Ascending aorta (tissue), 2 donors: ENCODE results near the gene GRIP1. TPM values are rescaled to one million over a fixed set of nuclear protein-coding genes. Genes with fewer than 3 reads are reported as not detected.
"Not testable (repeated sequence)": the region's sequence is repeated elsewhere in the genome, so short reads cannot be mapped to it uniquely, and the experiment has no call there.

Experiments used
- DNase-seq, 2 donors: peaks; one replicate each; pipeline ENCODE4 v3.0.0-alpha.2; 2019; ENCODE audit warnings: low spot score in 2 of 2
- H3K27ac ChIP-seq, 2 donors: fragments of 200-600 bp; sonication (generic); one replicate each; pipeline ENCODE4 v1.5.1; 2016 to 2017; ENCODE audit warnings: mild to moderate bottlenecking in 1 of 2
- H3K27me3 ChIP-seq: fragments of 200-600 bp; sonication (generic); one replicate; pipeline ENCODE4 v1.5.1; 2017
- H3K36me3 ChIP-seq, 2 donors: fragments of 200-600 bp; sonication (generic); one replicate each; pipeline ENCODE4 v1.5.1; 2016
- H3K4me1 ChIP-seq, 2 donors: fragments of 200-600 bp; sonication (generic); one replicate each; pipeline ENCODE4 v1.5.1; 2016 to 2017; ENCODE audit warnings: mild to moderate bottlenecking in 1 of 2
- H3K4me3 ChIP-seq, 2 donors: fragments of 200-600 bp; sonication (generic); one replicate each; pipeline ENCODE4 v1.5.1; 2016 to 2017; ENCODE audit warnings: mild to moderate bottlenecking in 1 of 2
- H3K9me3 ChIP-seq, 2 donors: fragments of 200-600 bp; sonication (generic); one replicate each; pipeline ENCODE4 v1.5.1; 2016
- CTCF ChIP-seq, 3 experiments: fragments of 200-600 bp in 2 of 3; fragments of 450-650 bp in 1 of 3; sonication (generic) in 2 of 3; IDR thresholded peaks; one replicate each; pipeline ENCODE4 v1.5.1; 2016 to 2019; ENCODE audit warnings: antibody characterized with exemption in 3 of 3, mild to moderate bottlenecking in 1 of 3, moderate library complexity in 1 of 3
- intact Hi-C: fragments of 100-400 bp; cut with DNase I; formaldehyde crosslinking; loops from one replicate; pipeline ENCODE4 v1.15.1; 2023
- total RNA-seq: library from RNA; depleted of rRNA; stranded (reverse); fragments of >200 nt; gene quantifications from one replicate; pipeline ENCODE4 v1.1.0, GENCODE V29; 2016

Gene GRIP1
- total RNA-seq, 1 donor from 2014 or later, result not detected

- H3K27ac ChIP-seq, result no peak overlapping the region
- no peaks in the 10 kb centered on the region for H3K36me3 ChIP-seq
- no peak overlapping the region for H3K4me3 ChIP-seq
- no peak for TF ChIP-seq CTCF (IDR thresholded peaks at IDR 0.05)
- no peaks in the 10 kb centered on the region for H3K27me3 ChIP-seq
- H3K9me3 ChIP-seq, result no peaks in the 10 kb centered on the region
- no peak for DNase-seq
- intact Hi-C loops, result no loop called here
- no peaks in the 10 kb centered on the region for H3K4me1 ChIP-seq
Observed at GRCh38 chr12:66500091-66500490, 178.8 kb downstream of the GRIP1 start.

DNA sequence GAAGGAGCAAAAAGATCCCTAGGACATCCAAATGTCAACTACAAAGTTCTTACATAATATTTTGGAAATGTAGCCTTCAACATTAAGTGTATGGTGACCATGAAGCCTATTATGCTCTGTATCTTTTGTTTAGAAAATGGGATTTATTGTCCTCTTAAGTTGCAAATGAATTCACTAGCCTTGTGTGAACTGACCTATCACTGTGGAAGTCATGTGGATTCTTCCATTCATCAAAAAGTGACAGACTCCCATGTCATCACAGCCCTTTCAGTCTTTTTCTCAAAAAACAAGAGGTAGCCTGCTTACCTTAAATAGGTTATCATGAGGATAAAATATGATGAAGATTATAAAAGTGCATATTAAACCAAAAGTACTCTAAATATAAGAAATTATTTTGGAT lies 179.9 kb downstream of the GRIP1 start:
- H3K4me3 ChIP-seq, result no peak overlapping the region
- H3K27me3 ChIP-seq, result no peaks in the 10 kb centered on the region
- H3K4me1 ChIP-seq, result no peaks in the 10 kb centered on the region
- no peaks in the 10 kb centered on the region for H3K9me3 ChIP-seq
- DNase-seq, result no peak
- TF ChIP-seq CTCF (IDR thresholded peaks at IDR 0.05), result no peak
- intact Hi-C loops, result no loop called here
- H3K27ac ChIP-seq, result no peak overlapping the region
- H3K36me3 ChIP-seq, result no peaks in the 10 kb centered on the region

DNA sequence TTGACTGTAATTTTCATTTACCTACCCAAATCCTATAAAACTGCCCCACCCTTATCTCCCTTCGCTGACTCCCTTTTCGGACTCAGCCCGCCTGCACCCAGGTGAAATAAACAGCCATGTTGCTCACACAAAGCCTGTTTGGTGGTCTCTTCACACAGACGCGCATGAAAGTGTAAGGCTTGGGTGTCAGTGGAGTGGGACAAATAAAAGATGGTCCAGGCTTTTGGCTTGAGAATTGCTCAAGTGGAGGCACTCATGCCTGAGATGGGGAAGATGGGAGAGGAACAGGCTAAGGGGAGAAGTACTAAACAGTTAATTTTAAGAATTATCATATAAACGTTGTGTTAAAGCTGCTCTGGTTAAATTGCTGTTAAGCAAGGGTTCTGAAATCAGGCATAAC lies 180.8 kb downstream of the GRIP1 start:
- H3K27me3 ChIP-seq, H3K9me3 ChIP-seq, H3K36me3 ChIP-seq, H3K27ac ChIP-seq, H3K4me3 ChIP-seq, H3K4me1 ChIP-seq, DNase-seq, intact Hi-C loops: not testable (repeated sequence)

DNA sequence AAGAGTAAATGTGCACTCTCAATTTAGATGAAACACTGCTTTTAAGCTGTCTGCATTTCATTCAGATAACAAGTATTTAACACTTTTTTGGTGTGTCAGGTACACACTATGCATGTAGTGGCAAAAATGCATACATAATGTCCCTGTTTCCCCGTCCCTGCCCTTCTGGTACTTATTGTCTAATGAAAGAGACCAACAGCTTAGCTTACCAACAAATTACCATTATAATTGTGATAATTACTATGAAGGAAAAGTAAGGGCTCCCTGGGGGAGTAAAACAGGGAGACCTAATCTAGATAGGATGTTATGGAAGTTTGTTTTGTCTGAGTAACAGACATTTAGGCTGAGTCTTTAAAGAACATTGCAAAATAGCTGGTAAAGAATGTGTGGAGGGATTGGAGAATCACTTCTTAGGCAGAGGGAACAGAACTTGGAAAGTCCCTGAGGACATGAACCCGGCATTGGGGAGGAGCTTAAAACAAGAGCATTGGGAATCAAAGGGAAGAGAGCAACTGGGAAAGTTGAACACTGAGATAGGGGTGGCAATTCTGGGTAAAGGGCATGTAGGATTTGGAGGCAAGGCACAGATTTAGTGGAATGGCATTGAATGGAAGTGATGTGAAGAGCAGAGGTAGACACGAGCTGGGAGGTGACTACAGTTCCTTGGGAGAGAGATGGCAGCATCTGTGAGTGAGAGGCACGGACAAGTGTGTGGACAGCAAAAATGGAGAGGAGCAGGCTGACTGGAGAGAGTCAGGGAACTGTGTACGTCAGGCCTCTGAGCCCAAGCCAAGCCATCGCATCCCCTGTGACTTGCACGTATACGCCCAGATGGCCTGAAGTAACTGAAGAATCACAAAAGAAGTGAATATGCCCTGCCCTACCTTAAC lies 181.6 kb downstream of the GRIP1 start:
- no peaks in the 10 kb centered on the region for H3K9me3 ChIP-seq
- H3K27ac ChIP-seq, result no peak overlapping the region
- TF ChIP-seq CTCF (IDR thresholded peaks at IDR 0.05), result no peak
- no peak for DNase-seq
- H3K4me3 ChIP-seq, result no peak overlapping the region
- no peaks in the 10 kb centered on the region for H3K27me3 ChIP-seq
- H3K4me1 ChIP-seq, result no peaks in the 10 kb centered on the region
- intact Hi-C loops, result no loop called here
- H3K36me3 ChIP-seq, result no peaks in the 10 kb centered on the region

- intact Hi-C loops, result no loop called here
- no peak overlapping the region for H3K4me3 ChIP-seq
- H3K27ac ChIP-seq, result no peak overlapping the region
- H3K4me1 ChIP-seq, result no peaks in the 10 kb centered on the region
- no peaks in the 10 kb centered on the region for H3K27me3 ChIP-seq
- H3K9me3 ChIP-seq, result no peaks in the 10 kb centered on the region
- TF ChIP-seq CTCF (IDR thresholded peaks at IDR 0.05), result no peak
- no peaks in the 10 kb centered on the region for H3K36me3 ChIP-seq
- DNase-seq, result no peak
Observed at GRCh38 chr12:66496595-66496994, 182.3 kb downstream of the GRIP1 start.

- intact Hi-C loops, result no loop called here
- no peak for DNase-seq
Observed at GRCh38 chr12:66495709-66496108, 183.2 kb downstream of the GRIP1 start.

More at GRCh38 chr12:66495709-66496108, 183.2 kb downstream of the GRIP1 start:
- H3K4me1 ChIP-seq, result no peaks in the 10 kb centered on the region
- H3K36me3 ChIP-seq, result no peaks in the 10 kb centered on the region
- no peak overlapping the region for H3K4me3 ChIP-seq
- TF ChIP-seq CTCF (IDR thresholded peaks at IDR 0.05), result no peak
- no peaks in the 10 kb centered on the region for H3K9me3 ChIP-seq
- no peaks in the 10 kb centered on the region for H3K27me3 ChIP-seq
- H3K27ac ChIP-seq, result no peak overlapping the region
